Keratinocyte (primary cell): ENCODE measurements around the gene ASPHD2. TPM values are rescaled to one million over a fixed set of nuclear protein-coding genes. Genes with fewer than 3 reads are reported as not detected.

Source experiments
- DNase-seq: peaks from one replicate; pipeline ENCODE4 v3.0.0-alpha.2; 2011; ENCODE audit warnings: low read depth, missing footprints, low spot score
- FAIRE-seq: peaks from 2 replicates; lab custom pipeline; 2011; peaks lifted over from hg19 to GRCh38; lab: Jason Lieb, UNC
- H2AFZ ChIP-seq: 2 replicates; pipeline ENCODE4 v1.6.0; 2012; ENCODE audit warnings: low read length, control low read depth, inconsistent platforms; ENCODE audit not compliant: control insufficient read depth
- H3K27ac ChIP-seq: 2 replicates; pipeline ENCODE4 v1.5.1; 2011; ENCODE audit warnings: low read length; ENCODE audit not compliant: control insufficient read depth, insufficient read depth
- H3K27me3 ChIP-seq: 3 replicates; pipeline ENCODE4 v1.6.0; 2011; ENCODE audit warnings: low read length; ENCODE audit not compliant: control insufficient read depth, insufficient read depth; ENCODE audit errors: extremely low read depth
- H3K36me3 ChIP-seq, 2 experiments: 2 replicates in 1 of 2; 3 replicates in 1 of 2; pipeline ENCODE4 v1.5.1; 2011; ENCODE audit warnings: low read length in 2 of 2, mild to moderate bottlenecking in 1 of 2; ENCODE audit not compliant: control insufficient read depth in 2 of 2, insufficient read depth in 2 of 2; ENCODE audit errors: extremely low read depth in 1 of 2
- H3K4me1 ChIP-seq: 3 replicates; pipeline ENCODE4 v1.5.1; 2011; ENCODE audit warnings: low read length; ENCODE audit not compliant: control insufficient read depth, insufficient read depth; ENCODE audit errors: extremely low read depth
- H3K4me2 ChIP-seq: 3 replicates; pipeline ENCODE4 v1.6.0; 2011; ENCODE audit warnings: low read depth, low read length; ENCODE audit not compliant: control insufficient read depth, insufficient read depth; ENCODE audit errors: extremely low read depth
- H3K4me3 ChIP-seq, 3 experiments: fragments of 200-600 bp in 1 of 3; sonication (generic) in 1 of 3; 2 replicates in 2 of 3; 3 replicates in 1 of 3; pipeline ENCODE4 v1.5.1; 2011 to 2016; ENCODE audit warnings: low read length in 3 of 3, mild to moderate bottlenecking in 3 of 3, control low read depth in 2 of 3, inconsistent platforms in 1 of 3, low read depth in 1 of 3, mixed read lengths in 1 of 3, mixed run types in 1 of 3, moderate library complexity in 1 of 3; ENCODE audit not compliant: control insufficient read depth in 2 of 3, insufficient read depth in 2 of 3; ENCODE audit errors: extremely low read depth in 1 of 3
- H3K79me2 ChIP-seq: 2 replicates; pipeline ENCODE4 v1.6.0; 2012; ENCODE audit warnings: low read length; ENCODE audit not compliant: control insufficient read depth, insufficient read depth
- H3K9ac ChIP-seq: 3 replicates; pipeline ENCODE4 v1.6.0; 2011; ENCODE audit warnings: low read length; ENCODE audit not compliant: control insufficient read depth, insufficient read depth; ENCODE audit errors: extremely low read depth
- H3K9me1 ChIP-seq: 3 replicates; pipeline ENCODE4 v1.6.0; 2011; ENCODE audit warnings: low read length; ENCODE audit not compliant: control insufficient read depth, insufficient read depth; ENCODE audit errors: extremely low read depth
- H3K9me3 ChIP-seq: 2 replicates; pipeline ENCODE4 v1.5.1; 2012; ENCODE audit warnings: low read depth, low read length; ENCODE audit not compliant: control insufficient read depth
- H4K20me1 ChIP-seq: 3 replicates; pipeline ENCODE4 v1.6.0; 2011; ENCODE audit warnings: low read length; ENCODE audit not compliant: control insufficient read depth, insufficient read depth; ENCODE audit errors: extremely low read depth
- EZH2 ChIP-seq: IDR thresholded peaks from one replicate; pipeline ENCODE4 v1.6.1; 2012; ENCODE audit warnings: inconsistent platforms, mild to moderate bottlenecking, low read length, moderate library complexity
- dilution Hi-C: fragments of 300-500 bp; cut with MboI; formaldehyde crosslinking; loops from one replicate; pipeline ENCODE4 v1.7.0; 2020; ENCODE audit warnings: low sequenced_read_pairs; ENCODE audit not compliant: extremely low pct_ligation_motif_present
- polyA plus RNA-seq, 5 experiments: library from polyadenylated mRNA; depleted of rRNA in 3 of 5; stranded (reverse) in 3 of 5; stranded (forward) in 1 of 5; unstranded in 1 of 5; fragments of >200 nt; gene quantifications; 1 replicate in 1 of 5; 2 replicates in 3 of 5; 3 replicates in 1 of 5; pipeline versions ENCODE4 v1.2.1 to v1.2.3, GENCODE V29; 2011 to 2012; ENCODE audit warnings: missing spikeins in 2 of 5, low read depth in 1 of 5, low replicate concordance in 1 of 5
- TF ChIP-seq, protein P1 (sequence below), 3 experiments: IDR thresholded peaks in 1 of 3; conservative IDR thresholded peaks in 1 of 3; optimal IDR thresholded peaks in 1 of 3; 2 replicates in 2 of 3; 3 replicates in 1 of 3; pipeline versions ENCODE3 to v1.5.1; 2011; ENCODE audit warnings: low read length in 3 of 3, mild to moderate bottlenecking in 3 of 3, moderate library complexity in 2 of 3, control low read depth in 1 of 3, inconsistent platforms in 1 of 3; ENCODE audit not compliant: insufficient read depth in 2 of 3; ENCODE audit errors: extremely low read depth in 1 of 3

ASPHD2 gene
- polyA plus RNA-seq, 1 donor (not counting 4 experiments of a cell fraction or from before 2014, with no cell fraction given): 3.5 TPM

GRCh38 chr22:26448941-26449340, 19.9 kb downstream of the ASPHD2 start:
- H3K27ac ChIP-seq: no peak overlapping the region
- no peaks in the 10 kb centered on the region for H4K20me1 ChIP-seq
- no peak overlapping the region for H3K4me2 ChIP-seq
- peak; percentile 17 for FAIRE-seq
- H3K9ac ChIP-seq: no peak overlapping the region
- TF ChIP-seq EZH2: no peak
- TF ChIP-seq, protein P1, sequence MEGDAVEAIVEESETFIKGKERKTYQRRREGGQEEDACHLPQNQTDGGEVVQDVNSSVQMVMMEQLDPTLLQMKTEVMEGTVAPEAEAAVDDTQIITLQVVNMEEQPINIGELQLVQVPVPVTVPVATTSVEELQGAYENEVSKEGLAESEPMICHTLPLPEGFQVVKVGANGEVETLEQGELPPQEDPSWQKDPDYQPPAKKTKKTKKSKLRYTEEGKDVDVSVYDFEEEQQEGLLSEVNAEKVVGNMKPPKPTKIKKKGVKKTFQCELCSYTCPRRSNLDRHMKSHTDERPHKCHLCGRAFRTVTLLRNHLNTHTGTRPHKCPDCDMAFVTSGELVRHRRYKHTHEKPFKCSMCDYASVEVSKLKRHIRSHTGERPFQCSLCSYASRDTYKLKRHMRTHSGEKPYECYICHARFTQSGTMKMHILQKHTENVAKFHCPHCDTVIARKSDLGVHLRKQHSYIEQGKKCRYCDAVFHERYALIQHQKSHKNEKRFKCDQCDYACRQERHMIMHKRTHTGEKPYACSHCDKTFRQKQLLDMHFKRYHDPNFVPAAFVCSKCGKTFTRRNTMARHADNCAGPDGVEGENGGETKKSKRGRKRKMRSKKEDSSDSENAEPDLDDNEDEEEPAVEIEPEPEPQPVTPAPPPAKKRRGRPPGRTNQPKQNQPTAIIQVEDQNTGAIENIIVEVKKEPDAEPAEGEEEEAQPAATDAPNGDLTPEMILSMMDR (optimal IDR thresholded peaks at IDR 0.05 in 1 of 3, IDR thresholded peaks at IDR 0.05 in 1 of 3, conservative IDR thresholded peaks at IDR 0.05 in 1 of 3; ENCODE audit: extremely low read depth in 1 of 3, insufficient read depth in 2 of 3, low read length in 3 of 3): no peak
- H3K4me1 ChIP-seq: peaks cover 5% of the 10 kb centered on the region
- no peak for DNase-seq
- dilution Hi-C loops: no loop called here
- no peak overlapping the region for H3K4me3 ChIP-seq
- no peaks in the 10 kb centered on the region for H3K27me3 ChIP-seq
- no peaks in the 10 kb centered on the region for H3K9me1 ChIP-seq
- no peak overlapping the region for H2AFZ ChIP-seq
- peaks cover 8 to 18% of the 10 kb centered on the region in 2 experiments for H3K36me3 ChIP-seq
- H3K9me3 ChIP-seq: no peaks in the 10 kb centered on the region
- H3K79me2 ChIP-seq: no peaks in the 10 kb centered on the region

- no peak overlapping the region for H3K9ac ChIP-seq
- H3K27ac ChIP-seq: no peak overlapping the region
- no peaks in the 10 kb centered on the region for H3K9me3 ChIP-seq
- H3K4me1 ChIP-seq: peaks cover 5% of the 10 kb centered on the region
- no peaks in the 10 kb centered on the region for H3K27me3 ChIP-seq
- H3K4me3 ChIP-seq: no peak overlapping the region
- FAIRE-seq: no peak
- H3K9me1 ChIP-seq: no peaks in the 10 kb centered on the region
- TF ChIP-seq, protein P1 (optimal IDR thresholded peaks at IDR 0.05 in 1 of 3, IDR thresholded peaks at IDR 0.05 in 1 of 3, conservative IDR thresholded peaks at IDR 0.05 in 1 of 3; ENCODE audit: extremely low read depth in 1 of 3, insufficient read depth in 2 of 3, low read length in 3 of 3): no peak
- TF ChIP-seq EZH2: no peak
- no peak for DNase-seq
- no peaks in the 10 kb centered on the region for H3K79me2 ChIP-seq
- H3K4me2 ChIP-seq: no peak overlapping the region
- H4K20me1 ChIP-seq: no peaks in the 10 kb centered on the region
- dilution Hi-C loops: loop anchor here (5.0 kb wide), 1 partner anchor 33 kb away; no protein-coding TSS in a partner anchor
- no peak overlapping the region for H2AFZ ChIP-seq
- peaks cover 11 to 20% of the 10 kb centered on the region in 2 experiments for H3K36me3 ChIP-seq
Measured at GRCh38 chr22:26450453-26451185, 21.6 kb downstream of the ASPHD2 start.
